Measurements from ENCODE around the gene GALNT10.

- TF ChIP-seq CTCF (IDR thresholded peaks at IDR 0.05; ENCODE audit: poor library complexity) = no peak
- TF ChIP-seq EZH2 (IDR thresholded peaks at IDR 0.05; ENCODE audit: borderline replicate concordance) = no peak
Measured at GRCh38 chr5:154358516-154359220, 168.1 kb downstream of the GALNT10 start.
